HepG2 (cell line): ENCODE data around the gene WDR86. TPM values are rescaled to one million over a fixed set of nuclear protein-coding genes. Genes with fewer than 3 reads are reported as not detected.

Experiments used
- ATAC-seq: fragments of 200-7000 bp; cut with Tn5 transposase; 3 replicates; pipeline ENCODE4 v1.9.1; 2020; ENCODE audit warnings: mild to moderate bottlenecking, moderate library complexity
- BruUV-seq: library from RNA; stranded (reverse); fragments of 400-500 nt; replicated peaks from 2 replicates; lab custom pipeline; 2021; lab: Mats Ljungman, UMichigan
- CTCF ChIA-PET: fragments of 300-600 bp; formaldehyde crosslinking; extraction: SDS; loops from one replicate; lab custom pipeline; 2021; ENCODE audit warnings: low total read pairs, inconsistent platforms, low intra/inter-chr PET ratio; lab: Yijun Ruan, JAX
- POLR2A ChIA-PET: fragments of 350-600 bp; sonication (Branson Sonifier 250); formaldehyde crosslinking; loops from one replicate; lab custom pipeline; 2020; ENCODE audit warnings: antibody characterized with exemption, inconsistent platforms; lab: Yijun Ruan, JAX
- DNase-seq: peaks from one replicate; pipeline ENCODE4 v3.0.0-alpha.2; 2015; ENCODE audit warnings: low spot score
- FAIRE-seq: peaks from 3 replicates; lab custom pipeline; 2011; peaks lifted over from hg19 to GRCh38; lab: Jason Lieb, UNC
- H2AFZ ChIP-seq: one replicate; pipeline ENCODE4 v1.6.1; 2011; ENCODE audit warnings: low read length, inconsistent platforms
- H3K27ac ChIP-seq: fragments of 300-600 bp; 3 replicates; pipeline ENCODE4 v1.8.0; 2011; ENCODE audit warnings: mixed run types, mild to moderate bottlenecking, mixed read lengths, low read length, inconsistent platforms; ENCODE audit not compliant: insufficient read depth; ENCODE audit errors: extremely low read length
- H3K27me3 ChIP-seq, 2 experiments: fragments of 200-600 bp in 1 of 2; 2 replicates in 1 of 2; 3 replicates in 1 of 2; pipeline versions ENCODE4 v1.6.0 to v1.8.0; 2011; ENCODE audit warnings: low read length in 2 of 2, mild to moderate bottlenecking in 2 of 2, moderate library complexity in 2 of 2, inconsistent platforms in 1 of 2; ENCODE audit not compliant: insufficient read depth in 2 of 2, control insufficient read depth in 1 of 2
- H3K36me3 ChIP-seq, 2 experiments: fragments of 200-600 bp in 1 of 2; replicated peaks in 1 of 2; 2 replicates in 1 of 2; 3 replicates in 1 of 2; pipeline versions ENCODE4 v1.5.1 to v1.8.0; 2011; ENCODE audit warnings: low read length in 2 of 2, inconsistent platforms in 1 of 2; ENCODE audit not compliant: insufficient read depth in 2 of 2, control insufficient read depth in 1 of 2
- H3K4me1 ChIP-seq: 2 replicates; pipeline ENCODE4 v1.5.1; 2012; ENCODE audit warnings: low read length, inconsistent platforms; ENCODE audit not compliant: insufficient read depth
- H3K4me2 ChIP-seq: 2 replicates; pipeline ENCODE4 v1.6.0; 2011; ENCODE audit warnings: low read depth, low read length, inconsistent platforms
- H3K4me3 ChIP-seq, 3 experiments: fragments of 200-600 bp in 1 of 3; sonication (generic), shearing (Covaris generic) in 1 of 3; replicated peaks in 1 of 3; 2 replicates each; pipeline ENCODE4 v1.5.1; 2011 to 2016; ENCODE audit warnings: low read length in 3 of 3, inconsistent platforms in 2 of 3, low read depth in 2 of 3, mild to moderate bottlenecking in 2 of 3, control low read depth in 1 of 3, mixed read lengths in 1 of 3; ENCODE audit not compliant: insufficient read depth in 1 of 3
- H3K79me2 ChIP-seq: one replicate; pipeline ENCODE4 v1.6.1; 2011; ENCODE audit warnings: low read length, inconsistent platforms; ENCODE audit not compliant: insufficient read depth
- H3K9ac ChIP-seq: 2 replicates; pipeline ENCODE4 v1.6.0; 2011; ENCODE audit warnings: mild to moderate bottlenecking, low read depth, low read length, inconsistent platforms; ENCODE audit not compliant: insufficient read depth
- H3K9me3 ChIP-seq: 2 replicates; pipeline ENCODE4 v1.5.1; 2012; ENCODE audit warnings: mild to moderate bottlenecking, low read length
- H4K20me1 ChIP-seq: 2 replicates; pipeline ENCODE4 v1.6.0; 2011; ENCODE audit warnings: inconsistent platforms, mild to moderate bottlenecking, low read length, moderate library complexity; ENCODE audit not compliant: insufficient read depth
- AKAP8 ChIP-seq: sonication (generic); formaldehyde crosslinking; IDR thresholded peaks from 2 replicates; pipeline ENCODE4 v1.5.1; 2020; ENCODE audit warnings: mild to moderate bottlenecking, missing genetic modification reagents
- BCLAF1 ChIP-seq: fragments of 450-650 bp; IDR thresholded peaks from 2 replicates; pipeline ENCODE4 v1.6.1; 2017; ENCODE audit warnings: mild to moderate bottlenecking
- ELF4 ChIP-seq: sonication (generic); formaldehyde crosslinking; IDR thresholded peaks from 2 replicates; pipeline ENCODE4 v1.5.0; 2020; ENCODE audit warnings: missing genetic modification reagents, mild to moderate bottlenecking, moderate library complexity, borderline replicate concordance
- IRF2 ChIP-seq: IDR thresholded peaks from 2 replicates; pipeline ENCODE4 v1.6.1; 2018; ENCODE audit warnings: missing genetic modification reagents, missing compliant biosample characterization
- KLF13 ChIP-seq: sonication (generic); formaldehyde crosslinking; IDR thresholded peaks from 2 replicates; pipeline ENCODE4 v1.4.0; 2020; ENCODE audit warnings: mild to moderate bottlenecking, missing genetic modification reagents
- MAF1 ChIP-seq: sonication (generic); formaldehyde crosslinking; IDR thresholded peaks from 2 replicates; pipeline ENCODE4 v1.5.0; 2020; ENCODE audit warnings: missing genetic modification reagents, borderline replicate concordance
- NFKB2 ChIP-seq: sonication (generic); formaldehyde crosslinking; IDR thresholded peaks from 2 replicates; pipeline ENCODE4 v1.4.0; 2020; ENCODE audit warnings: missing genetic modification reagents, borderline replicate concordance
- REPIN1 ChIP-seq: sonication (generic); formaldehyde crosslinking; IDR thresholded peaks from 2 replicates; pipeline ENCODE4 v1.8.0; 2022; ENCODE audit warnings: missing genetic modification reagents, low read depth, mild to moderate bottlenecking, borderline replicate concordance
- SPEN ChIP-seq: sonication (generic); formaldehyde crosslinking; IDR thresholded peaks from 2 replicates; pipeline ENCODE4 v1.5.1; 2020; ENCODE audit warnings: low read depth, mild to moderate bottlenecking, missing genetic modification reagents
- SRY ChIP-seq: sonication (generic); formaldehyde crosslinking; IDR thresholded peaks from 2 replicates; pipeline ENCODE4 v1.8.0; 2022; ENCODE audit warnings: mild to moderate bottlenecking, missing genetic modification reagents
- ZMYM3 ChIP-seq: sonication (generic); formaldehyde crosslinking; IDR thresholded peaks from 2 replicates; pipeline ENCODE4 v1.5.1; 2020; ENCODE audit warnings: mild to moderate bottlenecking, missing genetic modification reagents
- ZNF136 ChIP-seq: sonication (generic); formaldehyde crosslinking; IDR thresholded peaks from 2 replicates; pipeline ENCODE4 v1.8.1; 2022; ENCODE audit warnings: low read depth, mild to moderate bottlenecking, moderate library complexity, missing genetic modification reagents
- ZNF232 ChIP-seq: sonication (generic); formaldehyde crosslinking; IDR thresholded peaks from 2 replicates; pipeline ENCODE4 v1.4.0; 2020; ENCODE audit warnings: missing genetic modification reagents, borderline replicate concordance
- ZNF441 ChIP-seq: sonication (generic); formaldehyde crosslinking; IDR thresholded peaks from 2 replicates; pipeline ENCODE4 v1.7.0; 2021; ENCODE audit warnings: missing genetic modification reagents, borderline replicate concordance
- ZNF883 ChIP-seq: sonication (generic); formaldehyde crosslinking; IDR thresholded peaks from 2 replicates; pipeline ENCODE4 v1.5.1; 2020; ENCODE audit warnings: mild to moderate bottlenecking, missing genetic modification reagents; ENCODE audit errors: not compliant biosample characterization
- WGBS: methylation state at CpG from one replicate; pipeline ENCODE4 v1.1.6; 2017; ENCODE audit warnings: low lambda C conversion rate; 5-methylcytosine and 5-hydroxymethylcytosine counted together
- in situ Hi-C: cut with HindIII; loops from 2 replicates; pipeline ENCODE4 v1.10.0; 2017; ENCODE audit warnings: low pct_unique_long_range_greater_than_20kb; ENCODE audit not compliant: extremely low pct_ligation_motif_present
- intact Hi-C: fragments of 100-400 bp; cut with micrococcal nuclease; formaldehyde crosslinking; loops from one replicate; pipeline ENCODE4 v1.10.0; 2022; ENCODE audit not compliant: unreplicated experiment
- polyA plus RNA-seq, 8 experiments: library from polyadenylated mRNA; depleted of rRNA in 3 of 8; stranded (reverse) in 7 of 8; unstranded in 1 of 8; fragments of >200 nt; fragmentation: Illumina TruSeq in 4 of 8; extraction: Trizol in 4 of 8; gene quantifications; 2 replicates each; pipeline versions ENCODE4 v1.2.1 to v1.2.3, GENCODE V29; 2011 to 2016; ENCODE audit warnings: low read depth in 4 of 8, missing spikeins in 1 of 8, mixed read lengths in 1 of 8; ENCODE audit not compliant: insufficient read depth in 1 of 8
- total RNA-seq, 5 experiments: library from RNA; depleted of rRNA; stranded (reverse); fragments of >200 nt; fragmentation: Illumina TruSeq; extraction: Trizol; gene quantifications; 2 replicates each; pipeline ENCODE4 v1.2.3, GENCODE V29; 2016; ENCODE audit warnings: low read depth in 1 of 5

WDR86 gene
- total and polyA plus RNA-seq, 2 of the 13 experiments (the other 11 are each of a cell fraction or from before 2014, with no cell fraction given) = 0.11 to 2.9 TPM

GRCh38 chr7:151373599-151373998, 36.2 kb downstream of the WDR86 start:
- WGBS = 100% methylated on average over 6 of the region's 13 CpGs
- intact Hi-C loops = no loop called here
- POLR2A ChIA-PET = no interaction called here
- no peaks in the 10 kb centered on the region for H3K79me2 ChIP-seq
- no peak for ATAC-seq
- no peaks in the 10 kb centered on the region for H3K27me3 ChIP-seq
- no peak overlapping the region for H3K4me2 ChIP-seq
- no peak for FAIRE-seq
- no peak overlapping the region for H3K4me3 ChIP-seq
- H3K9me3 ChIP-seq = no peaks in the 10 kb centered on the region
- H3K4me1 ChIP-seq = no peaks in the 10 kb centered on the region
- no peaks in the 10 kb centered on the region for H4K20me1 ChIP-seq
- peaks cover 6 to 42% of the 10 kb centered on the region in 2 experiments; a peak in 4 of 5 replicates for H3K36me3 ChIP-seq
- no peak for DNase-seq
- no TSS peak for BruUV-seq
- H3K9ac ChIP-seq = no peak overlapping the region
- H3K27ac ChIP-seq = no peak overlapping the region
- CTCF ChIA-PET = no interaction called here
- H2AFZ ChIP-seq = no peak overlapping the region
- TF ChIP-seq SRY (CRISPR knock-in tag) = no peak
- no peak for TF ChIP-seq ZNF136 (CRISPR knock-in tag)
- no peak for TF ChIP-seq ZNF232
- TF ChIP-seq ELF4 (CRISPR knock-in tag) = no peak
- in situ Hi-C loops = no loop called here

- in situ Hi-C loops (no loop called here), intact Hi-C loops (no loop called here)
- H4K20me1 ChIP-seq = no peaks in the 10 kb centered on the region
- H3K9ac ChIP-seq = no peak overlapping the region
- H3K4me3 ChIP-seq = no peak overlapping the region
- DNase-seq (no peak), ATAC-seq (no peak), FAIRE-seq (no peak)
- H2AFZ ChIP-seq = no peak overlapping the region
- no peak overlapping the region for H3K4me2 ChIP-seq
- WGBS = 91% methylated on average over 10 of the region's 10 CpGs
- H3K27ac ChIP-seq = no peak overlapping the region
- CTCF ChIA-PET = no interaction called here
- H3K4me1 ChIP-seq = no peaks in the 10 kb centered on the region
- BruUV-seq = no TSS peak
- POLR2A ChIA-PET = no interaction called here
- no peaks in the 10 kb centered on the region for H3K9me3 ChIP-seq
- H3K79me2 ChIP-seq = no peaks in the 10 kb centered on the region
- H3K27me3 ChIP-seq = no peaks in the 10 kb centered on the region
- peaks cover 6 to 36% of the 10 kb centered on the region in 2 experiments; a peak in 4 of 5 replicates for H3K36me3 ChIP-seq
- TF ChIP-seq MAF1 (CRISPR knock-in tag) (no peak), ZNF441 (CRISPR knock-in tag) (no peak), REPIN1 (CRISPR knock-in tag) (no peak), ZNF883 (CRISPR knock-in tag) (no peak), KLF13 (CRISPR knock-in tag) (no peak), AKAP8 (CRISPR knock-in tag) (no peak), IRF2 (CRISPR knock-in tag) (no peak), ZMYM3 (CRISPR knock-in tag) (no peak), SPEN (CRISPR knock-in tag) (no peak), NFKB2 (no peak), BCLAF1 (no peak)
Measured at GRCh38 chr7:151372612-151373265, 37.1 kb downstream of the WDR86 start.
